Measurements from ENCODE around the gene GTF3C1. TPM values are rescaled to one million over a fixed set of nuclear protein-coding genes. Genes with fewer than 3 reads are reported as not detected.

Gene GTF3C1
- total and polyA plus RNA-seq, 2 donors (not counting 1 experiment from before 2014, with no cell fraction given), result 31.2 to 49.6 TPM

DNA sequence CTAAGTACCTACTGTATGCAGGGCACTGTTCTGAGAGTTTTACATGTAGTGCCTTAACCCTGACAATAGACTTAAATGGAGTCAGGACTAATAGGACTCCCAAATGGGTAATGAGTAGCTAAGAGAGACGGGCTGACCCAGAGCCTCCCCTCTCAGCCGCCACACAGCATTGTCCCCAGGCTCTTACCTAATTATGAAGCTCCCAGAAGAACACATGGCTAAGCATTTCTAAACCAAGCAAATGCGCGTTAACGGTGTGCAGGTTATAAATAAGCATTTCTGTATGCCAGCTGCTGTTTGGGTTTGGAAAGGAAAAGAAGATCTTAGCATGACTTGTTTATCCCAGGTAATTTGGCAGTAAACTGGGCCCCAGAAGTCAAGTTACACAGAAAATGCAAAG is 14.5 kb upstream of the GTF3C1 start:
- intact Hi-C loops (cut with micrococcal nuclease), result no loop called here
- H3K9me3 ChIP-seq (ENCODE audit: control extremely low read depth in 1 of 3, control insufficient read depth in 2 of 3, insufficient read depth in 1 of 3, low read length in 2 of 3), result no peaks in the 10 kb centered on the region
- WGBS (ENCODE audit: insufficient coverage), result 96% methylated on average over 3 of the region's 5 CpGs
- Mint-ChIP-seq H3K9me3 (ENCODE audit: insufficient read depth) (no peaks in the 10 kb centered on the region), H3K4me3 (no peak overlapping the region), H3K27ac (no peak overlapping the region), H3K27me3 (no peaks in the 10 kb centered on the region), H3K4me1 (peaks cover 13% of the 10 kb centered on the region)
- TF ChIP-seq EZH2 (IDR thresholded peaks at IDR 0.05; ENCODE audit: borderline replicate concordance, insufficient read depth, low read depth, low read length, poor library complexity, severe bottlenecking), result no peak
- TF ChIP-seq, protein P1, sequence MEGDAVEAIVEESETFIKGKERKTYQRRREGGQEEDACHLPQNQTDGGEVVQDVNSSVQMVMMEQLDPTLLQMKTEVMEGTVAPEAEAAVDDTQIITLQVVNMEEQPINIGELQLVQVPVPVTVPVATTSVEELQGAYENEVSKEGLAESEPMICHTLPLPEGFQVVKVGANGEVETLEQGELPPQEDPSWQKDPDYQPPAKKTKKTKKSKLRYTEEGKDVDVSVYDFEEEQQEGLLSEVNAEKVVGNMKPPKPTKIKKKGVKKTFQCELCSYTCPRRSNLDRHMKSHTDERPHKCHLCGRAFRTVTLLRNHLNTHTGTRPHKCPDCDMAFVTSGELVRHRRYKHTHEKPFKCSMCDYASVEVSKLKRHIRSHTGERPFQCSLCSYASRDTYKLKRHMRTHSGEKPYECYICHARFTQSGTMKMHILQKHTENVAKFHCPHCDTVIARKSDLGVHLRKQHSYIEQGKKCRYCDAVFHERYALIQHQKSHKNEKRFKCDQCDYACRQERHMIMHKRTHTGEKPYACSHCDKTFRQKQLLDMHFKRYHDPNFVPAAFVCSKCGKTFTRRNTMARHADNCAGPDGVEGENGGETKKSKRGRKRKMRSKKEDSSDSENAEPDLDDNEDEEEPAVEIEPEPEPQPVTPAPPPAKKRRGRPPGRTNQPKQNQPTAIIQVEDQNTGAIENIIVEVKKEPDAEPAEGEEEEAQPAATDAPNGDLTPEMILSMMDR (IDR thresholded peaks at IDR 0.05), result no peak
- no peak overlapping the region for H2AFZ ChIP-seq (ENCODE audit: insufficient read depth, low read depth, low read length, poor library complexity, severe bottlenecking)
- peaks cover 5 to 9% of the 10 kb centered on the region in 2 donors for H3K4me1 ChIP-seq (ENCODE audit: control insufficient read depth in 2 of 2, insufficient read depth in 2 of 2, low read length in 2 of 2)
- no peak overlapping the region for H3K4me2 ChIP-seq (replicated peaks; ENCODE audit: low read depth, low read length, poor library complexity, severe bottlenecking)
- H3K9ac ChIP-seq (ENCODE audit: low read length), result no peak overlapping the region
- H3K79me2 ChIP-seq (ENCODE audit: control insufficient read depth, insufficient read depth, low read length), result peaks cover 18% of the 10 kb centered on the region
- H4K20me1 ChIP-seq (ENCODE audit: control insufficient read depth, insufficient read depth, low read length, poor library complexity, severe bottlenecking), result no peaks in the 10 kb centered on the region
- no peaks in the 10 kb centered on the region for H3K36me3 ChIP-seq (replicated peaks in 1 of 2; ENCODE audit: control extremely low read depth in 1 of 2, control insufficient read depth in 1 of 2, extremely low read depth in 1 of 2, insufficient read depth in 2 of 2, low read length in 1 of 2)
- ATAC-seq (ENCODE audit: low read depth) (no peak), DNase-seq (no peak)
- H3K4me3 ChIP-seq (ENCODE audit: control extremely low read depth in 1 of 5, extremely low read depth in 1 of 5, insufficient read depth in 1 of 5, low read depth in 2 of 5, low read length in 4 of 5), result no peak overlapping the region
- CTCF ChIA-PET, result no interaction called here
- no peak overlapping the region for H3K27ac ChIP-seq (ENCODE audit: low read length in 2 of 2)
- no peaks in the 10 kb centered on the region for H3K27me3 ChIP-seq (replicated peaks in 1 of 4; ENCODE audit: control extremely low read depth in 1 of 4, control insufficient read depth in 3 of 4, insufficient read depth in 4 of 4, low read length in 3 of 4)
- POLR2A ChIA-PET, result no interaction called here

DNA sequence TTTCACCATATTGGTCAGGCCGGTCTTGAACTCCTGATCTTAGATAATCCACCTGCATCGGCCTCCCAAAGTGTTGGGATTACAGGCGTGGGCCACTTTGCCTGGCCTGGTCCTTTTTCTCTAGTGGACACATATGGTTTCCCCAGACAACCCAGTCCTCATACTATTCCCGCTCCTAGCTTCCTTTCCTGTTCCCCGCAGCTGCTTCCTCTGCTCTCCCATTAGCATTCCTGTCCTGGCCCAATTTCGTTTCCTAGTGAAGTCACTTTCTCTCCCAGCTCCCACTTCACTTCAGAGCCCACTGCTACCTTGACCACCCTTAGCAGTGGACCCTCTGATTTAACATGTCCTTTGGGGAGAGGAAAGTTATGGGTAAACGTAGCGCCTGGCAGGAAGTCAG is 11.5 kb upstream of the GTF3C1 start:
- Histone ChIP-seq H3K27ac (ENCODE audit: low read length in 2 of 2) (no peak overlapping the region), H3K4me3 (ENCODE audit: control extremely low read depth in 1 of 5, extremely low read depth in 1 of 5, insufficient read depth in 1 of 5, low read depth in 2 of 5, low read length in 4 of 5) (no peak overlapping the region), H3K4me1 (ENCODE audit: control insufficient read depth in 2 of 2, insufficient read depth in 2 of 2, low read length in 2 of 2) (peaks cover 2 to 4% of the 10 kb centered on the region in 2 donors), H3K4me2 (replicated peaks; ENCODE audit: low read depth, low read length, poor library complexity, severe bottlenecking) (no peak overlapping the region), H3K9me3 (ENCODE audit: control extremely low read depth in 1 of 3, control insufficient read depth in 2 of 3, insufficient read depth in 1 of 3, low read length in 2 of 3) (no peaks in the 10 kb centered on the region), H3K9ac (ENCODE audit: low read length) (no peak overlapping the region), H3K36me3 (replicated peaks in 1 of 2; ENCODE audit: control extremely low read depth in 1 of 2, control insufficient read depth in 1 of 2, extremely low read depth in 1 of 2, insufficient read depth in 2 of 2, low read length in 1 of 2) (peaks cover 0 to 3% of the 10 kb centered on the region in 2 experiments), H3K27me3 (replicated peaks in 1 of 4; ENCODE audit: control extremely low read depth in 1 of 4, control insufficient read depth in 3 of 4, insufficient read depth in 4 of 4, low read length in 3 of 4) (no peaks in the 10 kb centered on the region), H3K79me2 (ENCODE audit: control insufficient read depth, insufficient read depth, low read length) (peaks cover 27% of the 10 kb centered on the region), H4K20me1 (ENCODE audit: control insufficient read depth, insufficient read depth, low read length, poor library complexity, severe bottlenecking) (no peaks in the 10 kb centered on the region), H2AFZ (ENCODE audit: insufficient read depth, low read depth, low read length, poor library complexity, severe bottlenecking) (no peak overlapping the region)
- H3K4me1 Mint-ChIP-seq, result peaks cover 5% of the 10 kb centered on the region
- TF ChIP-seq EZH2 (IDR thresholded peaks at IDR 0.05; ENCODE audit: borderline replicate concordance, insufficient read depth, low read depth, low read length, poor library complexity, severe bottlenecking), result no peak
- TF ChIP-seq, protein P1 (IDR thresholded peaks at IDR 0.05), result no peak
- DNase-seq (no peak), ATAC-seq (ENCODE audit: low read depth) (no peak)
- no peaks in the 10 kb centered on the region for H3K27me3 Mint-ChIP-seq
- POLR2A ChIA-PET, result no interaction called here
- no peak overlapping the region for H3K4me3 Mint-ChIP-seq
- WGBS (ENCODE audit: insufficient coverage), result 98% methylated on average over 5 of the region's 8 CpGs
- H3K27ac Mint-ChIP-seq, result no peak overlapping the region
- intact Hi-C loops (cut with micrococcal nuclease), result no loop called here
- no peaks in the 10 kb centered on the region for H3K9me3 Mint-ChIP-seq (ENCODE audit: insufficient read depth)
- CTCF ChIA-PET, result no interaction called here
